Eye (tissue), 1 donor: ENCODE data around the gene OSR1.
"Not testable (repeated sequence)": the region's sequence is repeated elsewhere in the genome, so short reads cannot be mapped to it uniquely, and the experiment has no call there.

Experiments
- DNase-seq: peaks from one replicate; pipeline ENCODE4 v3.0.0-alpha.2; 2015

Gene OSR1

GRCh38 chr2:19330436-19330835 is 28.0 kb downstream of the OSR1 start:
- DNase-seq = no peak

DNA sequence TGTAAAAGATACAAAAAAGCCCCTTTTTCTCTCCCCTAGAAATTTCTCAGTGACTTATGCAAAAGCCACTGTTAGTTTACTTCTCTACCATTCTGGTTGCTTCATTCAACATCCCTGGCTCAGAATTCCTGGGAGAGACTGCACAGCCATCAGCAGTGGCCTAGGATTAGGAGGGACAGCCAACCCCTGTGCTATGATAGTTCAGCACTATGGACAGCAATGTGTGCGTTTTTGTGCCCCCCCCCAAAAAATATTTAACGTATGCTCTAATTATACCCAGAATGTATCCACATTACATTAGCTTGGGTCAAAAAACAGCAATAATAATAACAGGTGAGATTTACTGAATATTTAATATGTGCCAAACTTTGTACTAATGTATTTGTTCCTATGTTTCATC is 29.0 kb downstream of the OSR1 start:
- DNase-seq = no peak

DNA sequence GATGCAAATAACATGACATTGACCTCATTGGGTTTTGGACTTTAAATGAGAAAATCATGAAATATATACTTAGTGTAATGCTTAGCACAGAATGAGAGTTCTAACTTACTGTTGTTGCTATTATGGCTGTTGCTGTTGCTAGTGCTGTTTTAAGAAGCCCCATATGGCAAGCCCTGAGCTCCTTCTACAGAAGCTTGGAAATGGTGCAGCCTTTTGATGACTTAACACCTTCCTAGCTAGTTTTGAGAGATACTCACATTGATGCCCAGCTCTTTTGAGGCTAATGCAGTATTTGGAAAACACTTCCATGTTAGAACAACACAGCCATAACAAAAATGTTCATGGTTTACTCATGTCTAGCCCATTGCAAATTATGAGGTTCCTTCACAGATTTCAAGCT is 30.9 kb downstream of the OSR1 start:
- no peak for DNase-seq

- no peak for DNase-seq
These were observed 36.5 kb downstream of the OSR1 start for GRCh38 chr2:19321946-19322345.

GRCh38 chr2:19320813-19321212 is 37.6 kb downstream of the OSR1 start:
- no peak for DNase-seq

DNA sequence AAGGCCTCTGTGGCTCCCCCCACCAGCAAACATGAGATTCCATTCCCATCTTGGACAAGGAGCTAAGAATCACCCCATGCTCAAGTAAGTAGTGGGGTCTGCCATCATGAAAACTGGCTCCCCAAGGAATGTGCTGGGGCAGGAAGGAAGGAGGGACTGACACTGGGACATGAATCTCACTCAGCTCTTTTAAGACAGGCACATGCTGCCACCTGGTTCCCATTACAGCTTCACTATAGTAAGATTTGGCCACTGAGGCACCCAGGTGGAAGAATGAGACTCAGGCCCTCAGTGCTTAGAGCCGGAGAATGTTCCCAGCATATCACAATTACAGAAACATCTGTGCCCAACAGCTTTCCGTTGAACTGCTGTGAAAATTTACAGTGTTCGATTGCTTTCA is 38.7 kb downstream of the OSR1 start:
- DNase-seq = no peak

DNA sequence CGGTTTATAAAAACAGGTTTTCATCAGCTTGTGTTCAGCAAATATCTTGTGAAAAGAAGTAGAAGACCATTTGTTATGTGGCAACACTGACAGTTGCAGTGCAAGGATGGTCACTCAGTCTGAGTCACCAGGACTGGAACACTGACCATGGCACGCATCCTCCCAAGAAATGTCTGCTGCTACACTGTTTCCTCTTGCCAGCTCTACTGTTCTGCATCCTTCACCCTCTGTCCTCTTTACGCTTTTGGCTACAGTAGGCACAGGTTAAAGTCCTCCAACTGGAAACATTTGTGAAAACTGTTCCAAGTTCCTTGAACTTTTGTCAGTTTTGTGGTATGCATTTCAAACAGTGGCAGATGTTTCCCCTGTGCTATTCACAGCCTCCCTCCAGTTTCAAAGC is 39.4 kb downstream of the OSR1 start:
- DNase-seq = no peak

DNA sequence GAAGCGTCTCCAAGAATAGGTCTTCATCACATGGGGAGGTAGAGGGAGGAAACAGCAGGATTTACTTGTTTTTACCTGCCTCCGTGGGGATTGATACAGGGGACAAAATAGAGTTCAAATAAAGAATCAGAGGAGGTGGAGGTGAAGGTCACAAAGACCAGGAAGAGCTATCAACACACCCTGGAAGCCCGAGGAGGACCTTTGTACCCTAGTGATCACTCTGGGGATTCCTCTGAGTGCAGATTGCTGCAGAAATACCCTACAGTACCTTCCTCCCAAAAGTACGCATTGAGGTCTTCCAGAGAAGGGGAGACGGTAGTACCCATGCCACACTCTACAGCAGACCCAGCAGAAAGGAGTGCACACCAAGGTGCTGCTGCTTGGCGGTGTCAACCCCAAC is 44.9 kb downstream of the OSR1 start:
- DNase-seq = no peak

GRCh38 chr2:19312949-19313348 is 45.5 kb downstream of the OSR1 start:
- DNase-seq = no peak

GRCh38 chr2:19306065-19306464 is 52.4 kb downstream of the OSR1 start:
- not testable (repeated sequence) for DNase-seq

DNA sequence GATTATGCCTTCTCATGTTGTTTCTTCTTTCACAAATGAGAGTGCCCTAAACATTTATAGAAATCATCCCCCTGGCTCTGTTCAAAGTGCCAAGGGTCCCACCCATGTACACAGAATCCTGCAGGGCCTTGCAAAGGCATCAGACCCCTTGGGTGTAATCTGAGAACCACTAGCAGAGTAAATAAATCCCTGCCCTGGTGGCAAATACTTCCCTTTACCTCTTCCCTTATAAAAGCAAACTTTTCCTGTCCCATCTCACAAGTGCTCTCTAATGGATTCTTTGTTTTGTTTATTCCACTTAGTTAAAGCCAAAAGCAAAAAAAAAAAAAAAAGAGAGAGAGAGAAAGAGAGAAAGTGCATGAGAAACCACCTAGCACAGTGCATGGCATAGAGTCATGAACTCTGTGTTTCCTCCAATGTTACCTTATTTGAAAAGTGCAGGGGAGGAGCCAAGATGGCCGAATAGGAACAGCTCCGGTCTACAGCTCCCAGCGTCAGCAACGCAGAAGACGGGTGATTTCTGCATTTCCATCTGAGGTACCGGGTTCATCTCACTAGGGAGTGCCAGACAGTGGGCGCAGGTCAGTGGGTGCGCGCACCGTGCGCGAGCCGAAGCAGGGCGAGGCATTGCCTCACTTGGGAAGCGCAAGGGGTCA is 52.9 kb downstream of the OSR1 start:
- not testable (repeated sequence) for DNase-seq

- DNase-seq = no peak
These were observed 56.7 kb downstream of the OSR1 start for GRCh38 chr2:19301706-19302105.
